Prostate gland (tissue), 2 donors: ENCODE results near the gene PEAK1. TPM values are rescaled to one million over a fixed set of nuclear protein-coding genes. Genes with fewer than 3 reads are reported as not detected.

Experiments used
- DNase-seq: peaks from one replicate; pipeline ENCODE4 v3.0.0-alpha.2; 2019; ENCODE audit warnings: low spot score
- H3K27ac ChIP-seq, 2 donors: fragments of 200-600 bp; sonication (generic); 2 replicates each; pipeline ENCODE4 v1.5.1; 2017 to 2019
- H3K27me3 ChIP-seq: fragments of 200-600 bp; sonication (generic); replicated peaks from 2 replicates; pipeline ENCODE4 v1.5.1; 2019; ENCODE audit not compliant: insufficient read depth
- H3K36me3 ChIP-seq, 2 donors: fragments of 200-600 bp; sonication (generic); 1 replicate in 1 of 2; 2 replicates in 1 of 2; pipeline versions ENCODE4 v1.5.1 to v1.8.1; 2017 to 2019
- H3K4me1 ChIP-seq: fragments of 200-600 bp; sonication (generic); replicated peaks from 2 replicates; pipeline ENCODE4 v1.5.1; 2019
- H3K4me3 ChIP-seq, 2 donors: fragments of 200-600 bp; sonication (generic); 2 replicates each; pipeline ENCODE4 v1.5.1; 2017 to 2019
- H3K9me3 ChIP-seq: fragments of 200-600 bp; sonication (generic); 2 replicates; pipeline ENCODE4 v1.5.1; 2017
- CTCF ChIP-seq, 4 experiments: fragments of 200-600 bp in 2 of 4; fragments of 450-650 bp in 2 of 4; sonication (generic) in 2 of 4; IDR thresholded peaks; 1 replicate in 3 of 4; 2 replicates in 1 of 4; pipeline ENCODE4 v1.5.1; 2016 to 2019; ENCODE audit warnings: antibody characterized with exemption in 4 of 4, mild to moderate bottlenecking in 2 of 4, moderate library complexity in 2 of 4
- POLR2A ChIP-seq: fragments of 450-650 bp; IDR thresholded peaks from one replicate; pipeline ENCODE4 v1.6.1; 2016; ENCODE audit warnings: antibody characterized with exemption, mild to moderate bottlenecking
- POLR2AphosphoS5 ChIP-seq: sonication (generic); formaldehyde crosslinking; IDR thresholded peaks from one replicate; pipeline ENCODE4 v1.6.1; 2017; ENCODE audit warnings: antibody characterized with exemption
- WGBS: methylation state at CpG from one replicate; pipeline ENCODE4 v1.1.5; 2018; 5-methylcytosine and 5-hydroxymethylcytosine counted together
- intact Hi-C: fragments of 100-400 bp; cut with DNase I; formaldehyde crosslinking; loops from one replicate; pipeline ENCODE4 v1.14.2; 2022
- total RNA-seq, 2 donors: library from RNA; depleted of rRNA; stranded (reverse); fragments of >200 nt; gene quantifications; one replicate each; pipeline ENCODE4 v1.1.0, GENCODE V29; 2016

PEAK1 gene
- total RNA-seq, 2 donors from 2014 or later, result 11.3 to 108 TPM

- intact Hi-C loops, result no loop called here
- 92% methylated on average over 2 of the region's 2 CpGs for WGBS
- H3K27ac ChIP-seq, result no peak overlapping the region
- H3K36me3 ChIP-seq, result no peaks in the 10 kb centered on the region
- no peak for DNase-seq
- no peaks in the 10 kb centered on the region for H3K9me3 ChIP-seq
- H3K4me1 ChIP-seq, result no peaks in the 10 kb centered on the region
- TF ChIP-seq CTCF (IDR thresholded peaks at IDR 0.05) (no peak), POLR2A (no peak), POLR2AphosphoS5 (no peak)
- no peak overlapping the region for H3K4me3 ChIP-seq
- H3K27me3 ChIP-seq, result no peaks in the 10 kb centered on the region
These were observed 39.1 kb upstream of the PEAK1 start for GRCh38 chr15:77459031-77459430.

- intact Hi-C loops, result no loop called here
- no peak for TF ChIP-seq CTCF (IDR thresholded peaks at IDR 0.05)
- TF ChIP-seq POLR2AphosphoS5, result no peak
- no peak for TF ChIP-seq POLR2A
- Histone ChIP-seq H3K27ac (no peak overlapping the region), H3K4me1 (no peaks in the 10 kb centered on the region), H3K9me3 (no peaks in the 10 kb centered on the region), H3K4me3 (no peak overlapping the region), H3K27me3 (no peaks in the 10 kb centered on the region), H3K36me3 (no peaks in the 10 kb centered on the region)
- no peak for DNase-seq
These were observed 38.0 kb upstream of the PEAK1 start for GRCh38 chr15:77457905-77458265.

GRCh38 chr15:77457191-77457904 is 37.4 kb upstream of the PEAK1 start:
- no peaks in the 10 kb centered on the region for H3K4me1 ChIP-seq
- no peaks in the 10 kb centered on the region for H3K27me3 ChIP-seq
- intact Hi-C loops, result no loop called here
- H3K27ac ChIP-seq, result no peak overlapping the region
- WGBS, result 71% methylated on average over 5 of the region's 5 CpGs
- H3K36me3 ChIP-seq, result no peaks in the 10 kb centered on the region
- no peak for DNase-seq
- TF ChIP-seq POLR2A (no peak), POLR2AphosphoS5 (no peak), CTCF (IDR thresholded peaks at IDR 0.05) (no peak)
- H3K4me3 ChIP-seq, result no peak overlapping the region
- H3K9me3 ChIP-seq, result no peaks in the 10 kb centered on the region

GRCh38 chr15:77456746-77457145 is 36.8 kb upstream of the PEAK1 start:
- intact Hi-C loops, result no loop called here
- 90% methylated on average over 1 of the region's 1 CpG for WGBS
- no peaks in the 10 kb centered on the region for H3K9me3 ChIP-seq
- TF ChIP-seq POLR2AphosphoS5 (no peak), POLR2A (no peak), CTCF (IDR thresholded peaks at IDR 0.05) (no peak)
- no peak overlapping the region for H3K4me3 ChIP-seq
- no peaks in the 10 kb centered on the region for H3K4me1 ChIP-seq
- no peak for DNase-seq
- no peaks in the 10 kb centered on the region for H3K36me3 ChIP-seq
- no peaks in the 10 kb centered on the region for H3K27me3 ChIP-seq
- no peak overlapping the region for H3K27ac ChIP-seq

GRCh38 chr15:77455696-77456321 is 35.9 kb upstream of the PEAK1 start:
- no peak overlapping the region for H3K27ac ChIP-seq
- WGBS, result 49% methylated on average over 3 of the region's 3 CpGs
- no peak for TF ChIP-seq POLR2AphosphoS5
- TF ChIP-seq POLR2A, result no peak
- no peak for TF ChIP-seq CTCF (IDR thresholded peaks at IDR 0.05)
- H3K4me3 ChIP-seq, result no peak overlapping the region
- no peaks in the 10 kb centered on the region for H3K9me3 ChIP-seq
- no peaks in the 10 kb centered on the region for H3K36me3 ChIP-seq
- no peak for DNase-seq
- H3K27me3 ChIP-seq, result no peaks in the 10 kb centered on the region
- H3K4me1 ChIP-seq, result no peaks in the 10 kb centered on the region
- intact Hi-C loops, result no loop called here
